HL-60 (cell line): ENCODE results near the gene CELF2.

Source experiments
- DNase-seq, 2 experiments: peaks; one replicate each; pipeline ENCODE4 v3.0.0-alpha.2; 2010 to 2020; ENCODE audit warnings: low read depth in 1 of 2, low spot score in 1 of 2
- H3K27ac ChIP-seq: fragments of 250-450 bp; sonication (Bioruptor Pico); replicated peaks from 2 replicates; pipeline ENCODE4 v1.5.1; 2020; ENCODE audit warnings: mild to moderate bottlenecking, moderate library complexity
- H3K27me3 ChIP-seq: fragments of 250-450 bp; sonication (Bioruptor Pico); 2 replicates; pipeline ENCODE4 v1.5.1; 2021; ENCODE audit warnings: mild to moderate bottlenecking, moderate library complexity; ENCODE audit not compliant: insufficient read depth, poor library complexity, severe bottlenecking
- H3K4me3 ChIP-seq: replicated peaks from 2 replicates; pipeline ENCODE4 v1.5.1; 2011; ENCODE audit warnings: mild to moderate bottlenecking, control low read depth, low read length; ENCODE audit not compliant: insufficient read depth
- GABPA ChIP-seq: IDR thresholded peaks from 2 replicates; pipeline ENCODE4 v1.6.1; 2012; ENCODE audit warnings: low read depth
- POLR2AphosphoS5 ChIP-seq: IDR thresholded peaks from 2 replicates; pipeline ENCODE4 v1.6.1; 2012; ENCODE audit warnings: low read depth
- SPI1 ChIP-seq: IDR thresholded peaks from 2 replicates; pipeline ENCODE4 v1.6.1; 2012; ENCODE audit warnings: low read depth, mild to moderate bottlenecking, borderline replicate concordance
- TF ChIP-seq, protein P1 (sequence below): IDR thresholded peaks from one replicate; pipeline ENCODE4 v1.5.1; 2011; ENCODE audit warnings: low read length, control low read depth, inconsistent platforms; ENCODE audit not compliant: insufficient read depth
- TF ChIP-seq, protein P2 (sequence below): IDR thresholded peaks from 2 replicates; pipeline ENCODE4 v1.6.1; 2012; ENCODE audit warnings: low read depth; ENCODE audit not compliant: insufficient replicate concordance

The CELF2 gene

DNA sequence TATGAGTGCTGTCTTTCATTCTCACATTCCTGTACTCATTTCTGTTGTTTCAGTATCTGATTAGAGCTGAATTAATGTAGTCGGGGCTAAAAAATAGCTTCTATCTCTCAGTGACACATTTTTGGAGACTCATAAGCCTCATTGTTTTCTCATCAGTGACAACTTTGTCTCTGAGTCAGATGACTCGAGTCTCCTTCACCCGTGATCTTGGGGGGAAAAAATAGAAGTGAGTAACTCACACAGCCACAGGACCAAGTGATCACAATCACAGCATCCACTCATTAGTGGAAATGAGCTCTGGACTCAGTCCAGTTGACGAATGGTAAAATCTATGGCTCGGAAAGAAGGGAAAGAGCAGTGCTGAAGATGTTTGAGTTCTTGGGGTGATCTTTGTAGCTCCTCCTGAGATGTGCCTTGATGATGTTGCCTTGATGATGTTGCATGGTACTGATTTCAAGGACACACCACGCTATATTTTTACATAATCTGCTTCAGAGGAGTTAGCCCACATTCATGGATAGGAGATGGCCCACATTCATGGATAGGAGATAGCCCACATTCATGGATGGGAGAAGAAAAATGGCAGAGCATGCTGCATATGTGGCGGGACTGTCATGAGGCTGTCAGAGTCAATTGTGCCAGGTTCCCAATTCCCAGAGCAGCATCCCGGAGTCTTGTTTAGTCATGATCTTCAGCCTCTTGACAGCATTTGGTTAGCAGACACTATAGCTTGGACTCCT is 214.7 kb downstream of the CELF2 start:
- no peaks in the 10 kb centered on the region for H3K27me3 ChIP-seq
- no peak overlapping the region for H3K27ac ChIP-seq
- no peak for DNase-seq
- TF ChIP-seq POLR2AphosphoS5 (no peak), GABPA (no peak)
- TF ChIP-seq, protein P1, sequence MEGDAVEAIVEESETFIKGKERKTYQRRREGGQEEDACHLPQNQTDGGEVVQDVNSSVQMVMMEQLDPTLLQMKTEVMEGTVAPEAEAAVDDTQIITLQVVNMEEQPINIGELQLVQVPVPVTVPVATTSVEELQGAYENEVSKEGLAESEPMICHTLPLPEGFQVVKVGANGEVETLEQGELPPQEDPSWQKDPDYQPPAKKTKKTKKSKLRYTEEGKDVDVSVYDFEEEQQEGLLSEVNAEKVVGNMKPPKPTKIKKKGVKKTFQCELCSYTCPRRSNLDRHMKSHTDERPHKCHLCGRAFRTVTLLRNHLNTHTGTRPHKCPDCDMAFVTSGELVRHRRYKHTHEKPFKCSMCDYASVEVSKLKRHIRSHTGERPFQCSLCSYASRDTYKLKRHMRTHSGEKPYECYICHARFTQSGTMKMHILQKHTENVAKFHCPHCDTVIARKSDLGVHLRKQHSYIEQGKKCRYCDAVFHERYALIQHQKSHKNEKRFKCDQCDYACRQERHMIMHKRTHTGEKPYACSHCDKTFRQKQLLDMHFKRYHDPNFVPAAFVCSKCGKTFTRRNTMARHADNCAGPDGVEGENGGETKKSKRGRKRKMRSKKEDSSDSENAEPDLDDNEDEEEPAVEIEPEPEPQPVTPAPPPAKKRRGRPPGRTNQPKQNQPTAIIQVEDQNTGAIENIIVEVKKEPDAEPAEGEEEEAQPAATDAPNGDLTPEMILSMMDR: no peak
- no peak overlapping the region for H3K4me3 ChIP-seq

DNA sequence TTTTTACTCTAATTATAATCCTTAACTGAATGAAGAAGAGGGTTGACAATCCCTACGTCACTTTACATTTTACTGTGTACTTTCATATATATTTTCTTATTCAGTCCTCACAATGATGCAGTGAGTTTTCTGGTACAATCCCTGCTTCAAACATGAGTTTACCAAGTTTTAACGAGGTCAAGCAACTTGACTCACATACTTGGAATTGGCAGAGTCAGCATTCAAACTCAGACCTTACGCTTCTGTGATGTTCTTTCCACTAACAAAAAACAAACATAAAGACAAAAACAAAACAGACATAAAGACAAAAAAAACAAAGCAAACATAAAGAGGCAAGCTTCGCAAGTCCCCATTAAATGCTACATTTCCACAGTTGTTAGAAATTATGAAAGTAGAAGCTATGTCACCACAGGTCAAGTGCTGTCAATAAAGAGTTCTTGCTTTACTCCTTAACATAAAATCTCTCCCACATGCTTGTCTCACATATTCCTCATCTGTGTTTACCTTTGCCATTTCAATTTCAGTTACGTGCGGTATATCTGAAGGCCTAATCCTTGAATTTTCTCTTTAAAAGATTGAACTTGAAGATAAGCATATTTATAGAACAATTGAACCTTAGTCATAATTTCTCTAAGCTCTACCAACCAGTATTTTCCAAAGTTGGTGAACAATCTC is 217.3 kb downstream of the CELF2 start:
- Histone ChIP-seq H3K4me3 (no peak overlapping the region), H3K27ac (no peak overlapping the region), H3K27me3 (no peaks in the 10 kb centered on the region)
- TF ChIP-seq, protein P1: no peak
- TF ChIP-seq SPI1 (no peak), GABPA (no peak), POLR2AphosphoS5 (no peak)
- TF ChIP-seq, protein P2, sequence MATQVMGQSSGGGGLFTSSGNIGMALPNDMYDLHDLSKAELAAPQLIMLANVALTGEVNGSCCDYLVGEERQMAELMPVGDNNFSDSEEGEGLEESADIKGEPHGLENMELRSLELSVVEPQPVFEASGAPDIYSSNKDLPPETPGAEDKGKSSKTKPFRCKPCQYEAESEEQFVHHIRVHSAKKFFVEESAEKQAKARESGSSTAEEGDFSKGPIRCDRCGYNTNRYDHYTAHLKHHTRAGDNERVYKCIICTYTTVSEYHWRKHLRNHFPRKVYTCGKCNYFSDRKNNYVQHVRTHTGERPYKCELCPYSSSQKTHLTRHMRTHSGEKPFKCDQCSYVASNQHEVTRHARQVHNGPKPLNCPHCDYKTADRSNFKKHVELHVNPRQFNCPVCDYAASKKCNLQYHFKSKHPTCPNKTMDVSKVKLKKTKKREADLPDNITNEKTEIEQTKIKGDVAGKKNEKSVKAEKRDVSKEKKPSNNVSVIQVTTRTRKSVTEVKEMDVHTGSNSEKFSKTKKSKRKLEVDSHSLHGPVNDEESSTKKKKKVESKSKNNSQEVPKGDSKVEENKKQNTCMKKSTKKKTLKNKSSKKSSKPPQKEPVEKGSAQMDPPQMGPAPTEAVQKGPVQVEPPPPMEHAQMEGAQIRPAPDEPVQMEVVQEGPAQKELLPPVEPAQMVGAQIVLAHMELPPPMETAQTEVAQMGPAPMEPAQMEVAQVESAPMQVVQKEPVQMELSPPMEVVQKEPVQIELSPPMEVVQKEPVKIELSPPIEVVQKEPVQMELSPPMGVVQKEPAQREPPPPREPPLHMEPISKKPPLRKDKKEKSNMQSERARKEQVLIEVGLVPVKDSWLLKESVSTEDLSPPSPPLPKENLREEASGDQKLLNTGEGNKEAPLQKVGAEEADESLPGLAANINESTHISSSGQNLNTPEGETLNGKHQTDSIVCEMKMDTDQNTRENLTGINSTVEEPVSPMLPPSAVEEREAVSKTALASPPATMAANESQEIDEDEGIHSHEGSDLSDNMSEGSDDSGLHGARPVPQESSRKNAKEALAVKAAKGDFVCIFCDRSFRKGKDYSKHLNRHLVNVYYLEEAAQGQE: no peak
- DNase-seq: no peak

DNA sequence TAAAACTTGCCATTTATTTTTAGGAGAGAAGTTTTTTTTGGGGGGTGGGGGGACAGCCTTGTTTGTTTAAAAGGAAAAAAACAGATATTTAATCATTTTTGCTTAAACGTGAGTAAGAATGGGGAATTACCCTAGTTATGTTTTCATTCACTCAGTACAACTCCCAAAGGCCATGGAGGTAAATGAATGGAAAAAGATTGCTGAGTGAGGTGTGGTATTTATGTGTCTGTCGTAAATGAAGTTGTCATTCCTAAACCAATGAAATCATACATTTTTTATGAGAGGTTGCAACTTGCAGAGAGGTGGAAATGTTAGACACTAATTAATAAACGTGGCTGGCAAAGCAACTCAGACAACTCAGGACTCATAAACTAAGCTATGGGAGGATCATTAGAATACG is 218.1 kb downstream of the CELF2 start:
- no peak overlapping the region for H3K27ac ChIP-seq
- no peaks in the 10 kb centered on the region for H3K27me3 ChIP-seq
- no peak overlapping the region for H3K4me3 ChIP-seq
- no peak for DNase-seq
- TF ChIP-seq GABPA (no peak), POLR2AphosphoS5 (no peak), SPI1 (no peak)
- TF ChIP-seq, protein P1: no peak
- TF ChIP-seq, protein P2: no peak
